Measurements from ENCODE around the gene MAST4. TPM values are rescaled to one million over a fixed set of nuclear protein-coding genes. Genes with fewer than 3 reads are reported as not detected.

Gene MAST4
- total and polyA plus RNA-seq, 2 of the 13 experiments (the other 11 are each of a cell fraction or from before 2014, with no cell fraction given), result 3.4 to 3.7 TPM

DNA sequence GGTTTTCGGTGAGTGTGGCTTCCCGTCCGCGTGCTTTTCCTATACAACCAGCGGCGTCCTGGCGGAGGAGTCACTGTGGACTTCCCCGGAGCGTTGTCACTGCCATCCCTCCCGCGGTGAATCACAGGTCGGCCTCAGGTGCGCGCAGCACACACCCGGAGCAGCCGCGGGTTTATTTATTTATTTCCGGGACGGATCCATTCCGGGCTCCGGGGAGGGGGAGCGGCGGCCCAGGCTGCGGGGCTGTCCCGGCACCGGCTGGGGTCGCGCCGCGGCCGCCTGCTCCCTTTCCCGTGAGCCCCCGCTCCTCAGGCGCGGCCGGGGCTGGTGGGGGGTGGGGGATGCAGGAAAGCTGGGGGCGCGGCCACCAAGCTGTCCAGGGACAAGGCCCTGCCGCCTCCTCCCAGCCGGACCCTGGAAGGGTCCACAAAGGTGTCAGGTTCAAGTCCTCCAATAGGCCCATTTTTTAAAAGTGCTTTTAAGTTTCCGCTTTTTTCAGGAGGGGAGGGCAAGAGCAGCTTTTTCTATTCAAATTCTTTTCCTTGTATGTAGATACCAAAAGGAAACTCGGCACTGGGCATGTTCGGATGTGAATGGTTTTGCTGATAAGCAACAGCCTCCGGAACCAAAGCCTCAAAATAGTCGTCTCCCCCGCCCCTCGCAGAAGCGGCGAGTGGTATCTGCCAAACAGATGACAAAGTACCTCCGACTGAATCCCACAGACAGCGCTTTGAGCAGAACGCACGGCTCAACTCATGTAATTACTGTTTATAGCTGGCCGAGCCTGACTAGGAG lies 407.9 kb downstream of the MAST4 start (continued):
- TF ChIP-seq MAZ (IDR thresholded peaks at IDR 0.05; ENCODE audit: borderline replicate concordance, low read depth, low read length) (no peak), MAZ (CRISPR knock-in tag; IDR thresholded peaks at IDR 0.05; ENCODE audit: low read depth) (no peak), ZNF644 (CRISPR knock-in tag; IDR thresholded peaks at IDR 0.05; ENCODE audit: low read depth) (no peak), KDM1A (CRISPR knock-in tag; IDR thresholded peaks at IDR 0.05) (no peak), BCL6 (CRISPR knock-in tag; IDR thresholded peaks at IDR 0.05) (peak; percentile 74), ZNF652 (CRISPR knock-in tag; IDR thresholded peaks at IDR 0.05; ENCODE audit: borderline replicate concordance, low read depth) (no peak; the same call in 1 of the 2 replicates), ZNF432 (CRISPR knock-in tag; IDR thresholded peaks at IDR 0.05; ENCODE audit: borderline replicate concordance) (no peak), ZNF383 (CRISPR knock-in tag; IDR thresholded peaks at IDR 0.05; ENCODE audit: borderline replicate concordance) (no peak), CEBPB (IDR thresholded peaks at IDR 0.05; ENCODE audit: borderline replicate concordance, low read depth, low read length) (no peak), ASH2L (IDR thresholded peaks at IDR 0.05; ENCODE audit: insufficient read length, low read depth, low read length) (peak; percentile 70), ZNF317 (CRISPR knock-in tag; IDR thresholded peaks at IDR 0.05) (no peak), EED (CRISPR knock-in tag; IDR thresholded peaks at IDR 0.05) (no peak), TBL1XR1 (IDR thresholded peaks at IDR 0.05; ENCODE audit: borderline replicate concordance, low read length, partially characterized antibody) (no peak), NR2F2 (IDR thresholded peaks at IDR 0.05; ENCODE audit: borderline replicate concordance, low read depth) (no peak), TOE1 (CRISPR knock-in tag; IDR thresholded peaks at IDR 0.05) (no peak), ZFP62 (CRISPR knock-in tag; IDR thresholded peaks at IDR 0.05) (no peak), ZNF75D (CRISPR knock-in tag; IDR thresholded peaks at IDR 0.05; ENCODE audit: borderline replicate concordance) (no peak), ZNF263 (CRISPR knock-in tag; IDR thresholded peaks at IDR 0.05) (peak; percentile 52; the same call in 1 of the 2 replicates), GLI4 (CRISPR knock-in tag; IDR thresholded peaks at IDR 0.05; ENCODE audit: borderline replicate concordance) (no peak), ZBTB8A (CRISPR knock-in tag; IDR thresholded peaks at IDR 0.05; ENCODE audit: borderline replicate concordance, low read depth) (no peak)
- TF ChIP-seq, protein P1, sequence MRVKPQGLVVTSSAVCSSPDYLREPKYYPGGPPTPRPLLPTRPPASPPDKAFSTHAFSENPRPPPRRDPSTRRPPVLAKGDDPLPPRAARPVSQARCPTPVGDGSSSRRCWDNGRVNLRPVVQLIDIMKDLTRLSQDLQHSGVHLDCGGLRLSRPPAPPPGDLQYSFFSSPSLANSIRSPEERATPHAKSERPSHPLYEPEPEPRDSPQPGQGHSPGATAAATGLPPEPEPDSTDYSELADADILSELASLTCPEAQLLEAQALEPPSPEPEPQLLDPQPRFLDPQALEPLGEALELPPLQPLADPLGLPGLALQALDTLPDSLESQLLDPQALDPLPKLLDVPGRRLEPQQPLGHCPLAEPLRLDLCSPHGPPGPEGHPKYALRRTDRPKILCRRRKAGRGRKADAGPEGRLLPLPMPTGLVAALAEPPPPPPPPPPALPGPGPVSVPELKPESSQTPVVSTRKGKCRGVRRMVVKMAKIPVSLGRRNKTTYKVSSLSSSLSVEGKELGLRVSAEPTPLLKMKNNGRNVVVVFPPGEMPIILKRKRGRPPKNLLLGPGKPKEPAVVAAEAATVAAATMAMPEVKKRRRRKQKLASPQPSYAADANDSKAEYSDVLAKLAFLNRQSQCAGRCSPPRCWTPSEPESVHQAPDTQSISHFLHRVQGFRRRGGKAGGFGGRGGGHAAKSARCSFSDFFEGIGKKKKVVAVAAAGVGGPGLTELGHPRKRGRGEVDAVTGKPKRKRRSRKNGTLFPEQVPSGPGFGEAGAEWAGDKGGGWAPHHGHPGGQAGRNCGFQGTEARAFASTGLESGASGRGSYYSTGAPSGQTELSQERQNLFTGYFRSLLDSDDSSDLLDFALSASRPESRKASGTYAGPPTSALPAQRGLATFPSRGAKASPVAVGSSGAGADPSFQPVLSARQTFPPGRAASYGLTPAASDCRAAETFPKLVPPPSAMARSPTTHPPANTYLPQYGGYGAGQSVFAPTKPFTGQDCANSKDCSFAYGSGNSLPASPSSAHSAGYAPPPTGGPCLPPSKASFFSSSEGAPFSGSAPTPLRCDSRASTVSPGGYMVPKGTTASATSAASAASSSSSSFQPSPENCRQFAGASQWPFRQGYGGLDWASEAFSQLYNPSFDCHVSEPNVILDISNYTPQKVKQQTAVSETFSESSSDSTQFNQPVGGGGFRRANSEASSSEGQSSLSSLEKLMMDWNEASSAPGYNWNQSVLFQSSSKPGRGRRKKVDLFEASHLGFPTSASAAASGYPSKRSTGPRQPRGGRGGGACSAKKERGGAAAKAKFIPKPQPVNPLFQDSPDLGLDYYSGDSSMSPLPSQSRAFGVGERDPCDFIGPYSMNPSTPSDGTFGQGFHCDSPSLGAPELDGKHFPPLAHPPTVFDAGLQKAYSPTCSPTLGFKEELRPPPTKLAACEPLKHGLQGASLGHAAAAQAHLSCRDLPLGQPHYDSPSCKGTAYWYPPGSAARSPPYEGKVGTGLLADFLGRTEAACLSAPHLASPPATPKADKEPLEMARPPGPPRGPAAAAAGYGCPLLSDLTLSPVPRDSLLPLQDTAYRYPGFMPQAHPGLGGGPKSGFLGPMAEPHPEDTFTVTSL (CRISPR knock-in tag; IDR thresholded peaks at IDR 0.05; ENCODE audit: borderline replicate concordance), result no peak
- TF ChIP-seq, protein P2, sequence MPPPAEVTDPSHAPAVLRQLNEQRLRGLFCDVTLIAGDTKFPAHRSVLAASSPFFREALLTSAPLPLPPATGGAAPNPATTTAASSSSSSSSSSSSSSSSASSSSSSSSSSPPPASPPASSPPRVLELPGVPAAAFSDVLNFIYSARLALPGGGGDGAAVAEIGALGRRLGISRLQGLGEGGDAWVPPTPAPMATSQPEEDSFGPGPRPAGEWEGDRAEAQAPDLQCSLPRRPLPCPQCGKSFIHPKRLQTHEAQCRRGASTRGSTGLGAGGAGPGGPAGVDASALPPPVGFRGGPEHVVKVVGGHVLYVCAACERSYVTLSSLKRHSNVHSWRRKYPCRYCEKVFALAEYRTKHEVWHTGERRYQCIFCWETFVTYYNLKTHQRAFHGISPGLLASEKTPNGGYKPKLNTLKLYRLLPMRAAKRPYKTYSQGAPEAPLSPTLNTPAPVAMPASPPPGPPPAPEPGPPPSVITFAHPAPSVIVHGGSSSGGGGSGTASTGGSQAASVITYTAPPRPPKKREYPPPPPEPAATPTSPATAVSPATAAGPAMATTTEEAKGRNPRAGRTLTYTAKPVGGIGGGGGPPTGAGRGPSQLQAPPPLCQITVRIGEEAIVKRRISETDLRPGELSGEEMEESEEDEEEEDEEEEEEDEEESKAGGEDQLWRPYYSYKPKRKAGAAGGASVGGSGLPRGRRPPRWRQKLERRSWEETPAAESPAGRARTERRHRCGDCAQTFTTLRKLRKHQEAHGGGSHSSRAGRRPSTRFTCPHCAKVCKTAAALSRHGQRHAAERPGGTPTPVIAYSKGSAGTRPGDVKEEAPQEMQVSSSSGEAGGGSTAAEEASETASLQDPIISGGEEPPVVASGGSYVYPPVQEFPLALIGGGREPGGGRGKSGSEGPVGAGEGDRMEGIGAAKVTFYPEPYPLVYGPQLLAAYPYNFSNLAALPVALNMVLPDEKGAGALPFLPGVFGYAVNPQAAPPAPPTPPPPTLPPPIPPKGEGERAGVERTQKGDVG (CRISPR knock-in tag; IDR thresholded peaks at IDR 0.05; ENCODE audit: borderline replicate concordance), result no peak

Measured in HepG2 (cell line).